WTC11 (cell line): ENCODE data around the gene CD8A. TPM values are rescaled to one million over a fixed set of nuclear protein-coding genes. Genes with fewer than 3 reads are reported as not detected.

Experiments
- ATAC-seq: fragments of 200-7000 bp; cut with Tn5 transposase; 2 replicates; pipeline ENCODE4 v1.10.0; 2021; ENCODE audit warnings: mild to moderate bottlenecking, moderate library complexity
- CTCF ChIA-PET: fragments of 300-600 bp; sonication (Branson Sonifier 250); formaldehyde crosslinking; loops from one replicate; lab custom pipeline; 2021; ENCODE audit warnings: antibody characterized with exemption; lab: Charles Lee
- POLR2A ChIA-PET: fragments of 350-600 bp; sonication (Branson Sonifier 250); formaldehyde crosslinking; loops from one replicate; lab custom pipeline; 2021; ENCODE audit warnings: antibody characterized with exemption; lab: Charles Lee
- DNase-seq: peaks from one replicate; pipeline ENCODE4 v3.0.0; 2021; ENCODE audit warnings: low spot score
- H3K27ac Mint-ChIP-seq: 2 replicates; pipeline ENCODE4 v1.8.0; 2021; ENCODE audit warnings: mixed read lengths
- H3K27me3 Mint-ChIP-seq: 2 replicates; pipeline ENCODE4 v1.8.0; 2021; ENCODE audit warnings: low read depth, mild to moderate bottlenecking, moderate library complexity, mixed read lengths
- H3K36me3 Mint-ChIP-seq: 2 replicates; pipeline ENCODE4 v1.8.0; 2021; ENCODE audit warnings: mixed read lengths
- H3K4me1 Mint-ChIP-seq: 2 replicates; pipeline ENCODE4 v1.8.0; 2022; ENCODE audit warnings: mixed read lengths
- H3K4me3 Mint-ChIP-seq: 2 replicates; pipeline ENCODE4 v1.8.0; 2021; ENCODE audit warnings: mild to moderate bottlenecking, moderate library complexity, mixed read lengths
- H3K9me3 Mint-ChIP-seq: 2 replicates; pipeline ENCODE4 v1.8.0; 2021; ENCODE audit warnings: mixed read lengths
- CREB1 ChIP-seq: sonication (generic); formaldehyde crosslinking; IDR thresholded peaks from 2 replicates; pipeline ENCODE4 v1.8.0; 2023; ENCODE audit warnings: mild to moderate bottlenecking, missing genetic modification reagents
- FOXP1 ChIP-seq: sonication (generic); formaldehyde crosslinking; IDR thresholded peaks from 2 replicates; pipeline ENCODE4 v1.8.0; 2022; ENCODE audit warnings: missing genetic modification reagents, mild to moderate bottlenecking, moderate library complexity, borderline replicate concordance
- GABPB1 ChIP-seq: sonication (generic); formaldehyde crosslinking; IDR thresholded peaks from 2 replicates; pipeline ENCODE4 v1.8.1; 2023; ENCODE audit warnings: mild to moderate bottlenecking, missing genetic modification reagents
- GTF2I ChIP-seq: fragments of 250-450 bp; sonication (Bioruptor Pico); conservative IDR thresholded peaks from 2 replicates; pipeline ENCODE4 v1.4.0; 2021; ENCODE audit warnings: mild to moderate bottlenecking
- JAZF1 ChIP-seq: fragments of 250-450 bp; sonication (Bioruptor Pico); IDR thresholded peaks from 2 replicates; pipeline ENCODE4 v1.9.0; 2021; ENCODE audit warnings: moderate library complexity, mild to moderate bottlenecking, inconsistent platforms
- KAT7 ChIP-seq: sonication (generic); formaldehyde crosslinking; IDR thresholded peaks from 2 replicates; pipeline ENCODE4 v1.8.1; 2023; ENCODE audit warnings: missing genetic modification reagents, mild to moderate bottlenecking, borderline replicate concordance
- MYBL2 ChIP-seq: sonication (generic); formaldehyde crosslinking; IDR thresholded peaks from 2 replicates; pipeline ENCODE4 v1.8.1; 2023; ENCODE audit warnings: mild to moderate bottlenecking, moderate library complexity, missing genetic modification reagents
- NFE2L1 ChIP-seq: sonication (generic); formaldehyde crosslinking; IDR thresholded peaks from 2 replicates; pipeline ENCODE4 v1.8.1; 2023; ENCODE audit warnings: missing genetic modification reagents
- NR3C1 ChIP-seq: sonication (generic); formaldehyde crosslinking; conservative IDR thresholded peaks from 2 replicates; pipeline ENCODE4 v1.8.1; 2023; ENCODE audit warnings: low read depth, mild to moderate bottlenecking, missing genetic modification reagents
- OVOL2 ChIP-seq: fragments of 250-450 bp; sonication (Bioruptor Pico); IDR thresholded peaks from 2 replicates; pipeline ENCODE4 v1.9.0; 2021; ENCODE audit warnings: mild to moderate bottlenecking, borderline replicate concordance
- PRRX2 ChIP-seq: fragments of 250-450 bp; sonication (Bioruptor Pico); IDR thresholded peaks from 2 replicates; pipeline ENCODE4 v1.8.0; 2021; ENCODE audit warnings: mild to moderate bottlenecking
- SMAD4 ChIP-seq: sonication (generic); formaldehyde crosslinking; IDR thresholded peaks from 2 replicates; pipeline ENCODE4 v1.8.0; 2022; ENCODE audit warnings: mild to moderate bottlenecking, missing genetic modification reagents
- SP1 ChIP-seq: sonication (generic); formaldehyde crosslinking; conservative IDR thresholded peaks from 2 replicates; pipeline ENCODE4 v1.8.1; 2022; ENCODE audit warnings: missing genetic modification reagents
- ZNF138 ChIP-seq: sonication (generic); formaldehyde crosslinking; conservative IDR thresholded peaks from 2 replicates; pipeline ENCODE4 v1.8.1; 2022; ENCODE audit warnings: mild to moderate bottlenecking, moderate library complexity, missing genetic modification reagents
- ZNF263 ChIP-seq: sonication (generic); formaldehyde crosslinking; IDR thresholded peaks from 2 replicates; pipeline ENCODE4 v1.8.1; 2022; ENCODE audit warnings: low read depth, mild to moderate bottlenecking, moderate library complexity, missing genetic modification reagents
- total RNA-seq: library from RNA; stranded (reverse); gene quantifications from 3 replicates; pipeline ENCODE4 v1.2.3, GENCODE V29; 2021
- TF ChIP-seq, protein P1 (sequence below): sonication (generic); formaldehyde crosslinking; IDR thresholded peaks from 2 replicates; pipeline ENCODE4 v1.8.0; 2022; ENCODE audit warnings: mild to moderate bottlenecking, missing genetic modification reagents
- TF ChIP-seq, protein P2 (sequence below): sonication (generic); formaldehyde crosslinking; IDR thresholded peaks from 2 replicates; pipeline ENCODE4 v1.8.0; 2023; ENCODE audit warnings: mild to moderate bottlenecking, missing genetic modification reagents
- TF ChIP-seq, protein P3 (sequence below): sonication (generic); formaldehyde crosslinking; IDR thresholded peaks from 2 replicates; pipeline ENCODE4 v1.8.1; 2023; ENCODE audit warnings: mild to moderate bottlenecking, missing genetic modification reagents, moderate library complexity
- TF ChIP-seq, protein P4 (sequence below): sonication (generic); formaldehyde crosslinking; IDR thresholded peaks from 2 replicates; pipeline ENCODE4 v1.8.0; 2022; ENCODE audit warnings: missing genetic modification reagents

CD8A gene
- total RNA-seq, 1 experiment from 2014 or later = 0.44 TPM

DNA sequence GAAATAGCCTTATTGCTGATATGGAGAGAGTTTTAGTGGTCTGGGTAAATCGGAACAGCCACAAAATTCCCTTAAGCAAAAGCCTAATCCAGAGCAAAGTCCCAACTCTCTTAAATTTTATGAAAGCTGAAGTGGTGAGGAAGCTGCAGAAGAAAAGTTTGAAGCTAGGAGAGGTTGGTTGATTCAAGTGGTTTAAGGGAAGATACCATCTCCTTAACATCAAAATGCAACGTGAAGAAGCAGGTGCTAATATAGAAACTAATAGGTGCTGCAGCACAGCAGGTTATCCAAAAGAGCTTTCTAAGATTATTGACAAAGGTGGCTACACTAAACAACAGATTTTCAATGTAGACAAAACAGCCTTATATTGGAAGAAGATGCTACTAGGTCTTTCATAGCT lies 28.2 kb upstream of the CD8A start:
- H3K4me1 Mint-ChIP-seq = no peaks in the 10 kb centered on the region
- no peak for TF ChIP-seq ZNF138 (CRISPR knock-in tag)
- no peak for TF ChIP-seq FOXP1 (CRISPR knock-in tag)
- TF ChIP-seq, protein P1, sequence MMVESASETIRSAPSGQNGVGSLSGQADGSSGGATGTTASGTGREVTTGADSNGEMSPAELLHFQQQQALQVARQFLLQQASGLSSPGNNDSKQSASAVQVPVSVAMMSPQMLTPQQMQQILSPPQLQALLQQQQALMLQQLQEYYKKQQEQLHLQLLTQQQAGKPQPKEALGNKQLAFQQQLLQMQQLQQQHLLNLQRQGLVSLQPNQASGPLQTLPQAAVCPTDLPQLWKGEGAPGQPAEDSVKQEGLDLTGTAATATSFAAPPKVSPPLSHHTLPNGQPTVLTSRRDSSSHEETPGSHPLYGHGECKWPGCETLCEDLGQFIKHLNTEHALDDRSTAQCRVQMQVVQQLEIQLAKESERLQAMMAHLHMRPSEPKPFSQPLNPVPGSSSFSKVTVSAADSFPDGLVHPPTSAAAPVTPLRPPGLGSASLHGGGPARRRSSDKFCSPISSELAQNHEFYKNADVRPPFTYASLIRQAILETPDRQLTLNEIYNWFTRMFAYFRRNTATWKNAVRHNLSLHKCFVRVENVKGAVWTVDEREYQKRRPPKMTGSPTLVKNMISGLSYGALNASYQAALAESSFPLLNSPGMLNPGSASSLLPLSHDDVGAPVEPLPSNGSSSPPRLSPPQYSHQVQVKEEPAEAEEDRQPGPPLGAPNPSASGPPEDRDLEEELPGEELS = no peak
- TF ChIP-seq KAT7 (CRISPR knock-in tag) = no peak
- TF ChIP-seq NFE2L1 (CRISPR knock-in tag) = no peak
- TF ChIP-seq, protein P2, sequence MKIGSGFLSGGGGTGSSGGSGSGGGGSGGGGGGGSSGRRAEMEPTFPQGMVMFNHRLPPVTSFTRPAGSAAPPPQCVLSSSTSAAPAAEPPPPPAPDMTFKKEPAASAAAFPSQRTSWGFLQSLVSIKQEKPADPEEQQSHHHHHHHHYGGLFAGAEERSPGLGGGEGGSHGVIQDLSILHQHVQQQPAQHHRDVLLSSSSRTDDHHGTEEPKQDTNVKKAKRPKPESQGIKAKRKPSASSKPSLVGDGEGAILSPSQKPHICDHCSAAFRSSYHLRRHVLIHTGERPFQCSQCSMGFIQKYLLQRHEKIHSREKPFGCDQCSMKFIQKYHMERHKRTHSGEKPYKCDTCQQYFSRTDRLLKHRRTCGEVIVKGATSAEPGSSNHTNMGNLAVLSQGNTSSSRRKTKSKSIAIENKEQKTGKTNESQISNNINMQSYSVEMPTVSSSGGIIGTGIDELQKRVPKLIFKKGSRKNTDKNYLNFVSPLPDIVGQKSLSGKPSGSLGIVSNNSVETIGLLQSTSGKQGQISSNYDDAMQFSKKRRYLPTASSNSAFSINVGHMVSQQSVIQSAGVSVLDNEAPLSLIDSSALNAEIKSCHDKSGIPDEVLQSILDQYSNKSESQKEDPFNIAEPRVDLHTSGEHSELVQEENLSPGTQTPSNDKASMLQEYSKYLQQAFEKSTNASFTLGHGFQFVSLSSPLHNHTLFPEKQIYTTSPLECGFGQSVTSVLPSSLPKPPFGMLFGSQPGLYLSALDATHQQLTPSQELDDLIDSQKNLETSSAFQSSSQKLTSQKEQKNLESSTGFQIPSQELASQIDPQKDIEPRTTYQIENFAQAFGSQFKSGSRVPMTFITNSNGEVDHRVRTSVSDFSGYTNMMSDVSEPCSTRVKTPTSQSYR (CRISPR knock-in tag) = no peak
- TF ChIP-seq JAZF1 = no peak
- no peak for TF ChIP-seq PRRX2
- TF ChIP-seq CREB1 = no peak
- CTCF ChIA-PET = no interaction called here

DNA sequence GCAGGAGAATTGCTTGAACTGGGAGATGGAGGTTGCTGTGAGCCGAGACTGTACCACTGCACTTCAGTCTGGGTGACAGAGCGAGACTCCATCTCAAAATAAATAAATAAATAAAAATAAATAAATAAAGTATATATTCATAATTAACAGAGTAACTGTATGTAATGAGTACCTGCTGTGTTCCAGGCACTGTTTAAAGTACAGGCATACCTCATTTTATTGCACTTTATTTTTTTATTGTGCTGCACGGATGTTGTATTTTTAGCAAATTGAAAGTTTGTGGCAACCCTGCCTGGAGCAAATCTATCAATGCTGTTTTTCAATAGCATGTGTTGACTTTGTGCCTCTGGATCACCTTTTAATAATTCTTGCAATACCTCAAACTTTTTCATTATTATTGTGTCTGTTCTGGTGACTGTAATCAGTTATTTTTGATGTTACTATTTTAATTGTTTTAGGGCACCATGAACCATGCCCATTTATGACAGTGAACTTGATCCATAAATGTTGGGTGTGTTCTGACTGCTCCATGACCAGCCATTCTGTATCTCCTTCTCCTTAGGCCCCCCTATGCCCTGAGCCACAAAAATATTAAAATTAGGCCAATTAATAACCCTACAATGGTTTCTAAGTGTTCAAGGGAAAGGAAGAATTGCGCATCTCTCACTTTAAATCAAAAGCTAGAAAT lies 27.5 kb upstream of the CD8A start:
- Mint-ChIP-seq H3K9me3 (peaks cover 23% of the 10 kb centered on the region), H3K27me3 (no peaks in the 10 kb centered on the region; the same call in 1 of the 2 replicates), H3K4me1 (no peaks in the 10 kb centered on the region), H3K27ac (no peak overlapping the region), H3K36me3 (peaks cover 8% of the 10 kb centered on the region), H3K4me3 (no peak overlapping the region)
- no peak for ATAC-seq
- POLR2A ChIA-PET = no interaction called here
- CTCF ChIA-PET = no interaction called here
- DNase-seq = no peak
- TF ChIP-seq, protein P3, sequence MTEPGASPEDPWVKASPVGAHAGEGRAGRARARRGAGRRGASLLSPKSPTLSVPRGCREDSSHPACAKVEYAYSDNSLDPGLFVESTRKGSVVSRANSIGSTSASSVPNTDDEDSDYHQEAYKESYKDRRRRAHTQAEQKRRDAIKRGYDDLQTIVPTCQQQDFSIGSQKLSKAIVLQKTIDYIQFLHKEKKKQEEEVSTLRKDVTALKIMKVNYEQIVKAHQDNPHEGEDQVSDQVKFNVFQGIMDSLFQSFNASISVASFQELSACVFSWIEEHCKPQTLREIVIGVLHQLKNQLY (CRISPR knock-in tag) = no peak
- TF ChIP-seq MYBL2 (CRISPR knock-in tag) (no peak), GABPB1 (CRISPR knock-in tag) (no peak), SP1 (CRISPR knock-in tag) (no peak), NR3C1 (CRISPR knock-in tag) (no peak), KAT7 (CRISPR knock-in tag) (no peak), ZNF263 (CRISPR knock-in tag) (no peak), OVOL2 (CRISPR knock-in tag) (no peak), GTF2I (CRISPR knock-in tag) (no peak), SMAD4 (CRISPR knock-in tag) (no peak)
- TF ChIP-seq, protein P4, sequence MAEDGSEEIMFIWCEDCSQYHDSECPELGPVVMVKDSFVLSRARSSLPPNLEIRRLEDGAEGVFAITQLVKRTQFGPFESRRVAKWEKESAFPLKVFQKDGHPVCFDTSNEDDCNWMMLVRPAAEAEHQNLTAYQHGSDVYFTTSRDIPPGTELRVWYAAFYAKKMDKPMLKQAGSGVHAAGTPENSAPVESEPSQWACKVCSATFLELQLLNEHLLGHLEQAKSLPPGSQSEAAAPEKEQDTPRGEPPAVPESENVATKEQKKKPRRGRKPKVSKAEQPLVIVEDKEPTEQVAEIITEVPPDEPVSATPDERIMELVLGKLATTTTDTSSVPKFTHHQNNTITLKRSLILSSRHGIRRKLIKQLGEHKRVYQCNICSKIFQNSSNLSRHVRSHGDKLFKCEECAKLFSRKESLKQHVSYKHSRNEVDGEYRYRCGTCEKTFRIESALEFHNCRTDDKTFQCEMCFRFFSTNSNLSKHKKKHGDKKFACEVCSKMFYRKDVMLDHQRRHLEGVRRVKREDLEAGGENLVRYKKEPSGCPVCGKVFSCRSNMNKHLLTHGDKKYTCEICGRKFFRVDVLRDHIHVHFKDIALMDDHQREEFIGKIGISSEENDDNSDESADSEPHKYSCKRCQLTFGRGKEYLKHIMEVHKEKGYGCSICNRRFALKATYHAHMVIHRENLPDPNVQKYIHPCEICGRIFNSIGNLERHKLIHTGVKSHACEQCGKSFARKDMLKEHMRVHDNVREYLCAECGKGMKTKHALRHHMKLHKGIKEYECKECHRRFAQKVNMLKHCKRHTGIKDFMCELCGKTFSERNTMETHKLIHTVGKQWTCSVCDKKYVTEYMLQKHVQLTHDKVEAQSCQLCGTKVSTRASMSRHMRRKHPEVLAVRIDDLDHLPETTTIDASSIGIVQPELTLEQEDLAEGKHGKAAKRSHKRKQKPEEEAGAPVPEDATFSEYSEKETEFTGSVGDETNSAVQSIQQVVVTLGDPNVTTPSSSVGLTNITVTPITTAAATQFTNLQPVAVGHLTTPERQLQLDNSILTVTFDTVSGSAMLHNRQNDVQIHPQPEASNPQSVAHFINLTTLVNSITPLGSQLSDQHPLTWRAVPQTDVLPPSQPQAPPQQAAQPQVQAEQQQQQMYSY (CRISPR knock-in tag) = no peak
- TF ChIP-seq, protein P1 = no peak

More for the DNA sequence above, 28.2 kb upstream of the CD8A start:
- H3K27me3 Mint-ChIP-seq = no peaks in the 10 kb centered on the region; the same call in 1 of the 2 replicates
- no peak overlapping the region for H3K4me3 Mint-ChIP-seq
- no peak for DNase-seq
- peaks cover 23% of the 10 kb centered on the region for H3K9me3 Mint-ChIP-seq
- no peak overlapping the region for H3K27ac Mint-ChIP-seq
- POLR2A ChIA-PET = no interaction called here
- H3K36me3 Mint-ChIP-seq = peaks cover 8% of the 10 kb centered on the region
- ATAC-seq = no peak
